Superior temporal gyrus (tissue), 1 donor: Measurements from ENCODE around the gene PARK7.

ENCODE experiments used
- DNase-seq: peaks from one replicate; pipeline ENCODE4 v3.0.0-alpha.2; 2016; ENCODE audit errors: extremely low spot score

Gene PARK7

GRCh38 chr1:8010080-8010664 lies 48.7 kb downstream of the PARK7 start:
- DNase-seq = no peak

GRCh38 chr1:8011016-8011415 lies 49.5 kb downstream of the PARK7 start:
- DNase-seq = no peak

GRCh38 chr1:8011923-8012858 lies 50.7 kb downstream of the PARK7 start:
- peak; percentile 4 for DNase-seq

GRCh38 chr1:8012955-8013354 lies 51.4 kb downstream of the PARK7 start:
- DNase-seq = peak; percentile 5

- no peak for DNase-seq
Measured at GRCh38 chr1:8013399-8013798, 51.9 kb downstream of the PARK7 start.

- DNase-seq = peak; percentile 38
Measured at GRCh38 chr1:8013800-8014199, 52.3 kb downstream of the PARK7 start.

GRCh38 chr1:8014381-8014988 lies 53.0 kb downstream of the PARK7 start:
- DNase-seq = peak; percentile 26

- DNase-seq = peak; percentile 96
Measured at GRCh38 chr1:8015036-8015808, 53.7 kb downstream of the PARK7 start.

- DNase-seq = peak; percentile 63
Measured at GRCh38 chr1:8015809-8016165, 54.3 kb downstream of the PARK7 start.

GRCh38 chr1:8016210-8016894 lies 54.8 kb downstream of the PARK7 start:
- DNase-seq = peak; percentile 48

GRCh38 chr1:8016895-8017241 lies 55.4 kb downstream of the PARK7 start:
- no peak for DNase-seq

GRCh38 chr1:8017495-8018197 lies 56.1 kb downstream of the PARK7 start:
- DNase-seq = peak; percentile 90

GRCh38 chr1:8018492-8019228 lies 57.1 kb downstream of the PARK7 start:
- peak; percentile 16 for DNase-seq

- peak; percentile 17 for DNase-seq
Measured at GRCh38 chr1:8019229-8019620, 57.7 kb downstream of the PARK7 start.

GRCh38 chr1:8020032-8020431 lies 58.5 kb downstream of the PARK7 start:
- DNase-seq = peak; percentile 12

GRCh38 chr1:8021676-8022266 lies 60.3 kb downstream of the PARK7 start:
- no peak for DNase-seq

- DNase-seq = peak; percentile 11
Measured at GRCh38 chr1:8022395-8023286, 61.1 kb downstream of the PARK7 start.

- peak; percentile 2 for DNase-seq
Measured at GRCh38 chr1:8023287-8023994, 61.9 kb downstream of the PARK7 start.
